Measurements from ENCODE around the gene ZNF276. TPM values are rescaled to one million over a fixed set of nuclear protein-coding genes. Genes with fewer than 3 reads are reported as not detected.

The ZNF276 gene
- total RNA-seq, 1 experiment from 2014 or later = 30.1 TPM

DNA sequence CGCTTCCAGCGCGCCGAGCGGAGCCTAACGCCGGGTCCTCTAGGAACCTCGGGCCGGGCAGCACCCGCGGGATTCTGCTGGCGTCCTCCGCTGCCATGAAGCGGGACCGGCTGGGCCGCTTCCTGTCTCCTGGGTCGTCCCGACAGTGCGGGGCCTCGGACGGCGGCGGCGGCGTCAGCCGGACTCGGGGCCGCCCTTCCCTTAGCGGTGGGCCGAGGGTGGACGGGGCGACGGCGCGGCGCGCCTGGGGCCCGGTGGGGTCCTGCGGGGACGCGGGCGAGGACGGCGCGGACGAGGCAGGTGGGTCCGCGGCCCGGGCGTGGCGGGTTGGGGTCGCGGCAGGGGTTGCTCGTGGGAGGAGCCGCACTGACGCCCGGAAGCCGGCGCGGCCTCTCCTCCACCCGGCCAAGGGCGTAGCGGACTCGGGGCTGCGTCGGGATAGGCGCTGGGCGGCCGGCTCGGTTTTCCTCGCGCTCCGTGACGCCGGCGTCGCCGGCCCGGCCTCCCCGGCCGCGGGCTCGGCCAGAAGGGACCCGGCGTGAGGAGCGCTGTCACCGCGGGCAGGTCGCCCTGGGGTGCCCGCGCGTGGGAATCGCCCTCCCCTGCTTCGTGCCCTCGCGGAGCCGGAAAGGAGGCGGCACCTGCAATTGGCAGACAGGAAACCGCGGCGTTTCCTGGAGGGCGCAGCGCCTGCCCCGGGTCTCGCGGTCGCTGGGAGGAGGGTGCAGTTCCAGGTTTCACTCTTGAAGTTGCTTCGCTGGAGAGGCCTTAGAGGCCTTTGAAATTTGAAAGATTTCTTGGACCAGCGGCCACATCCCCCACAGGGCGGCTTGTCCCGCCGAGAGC, 432 bp downstream of the ZNF276 start:
- Histone ChIP-seq H3K36me3 (ENCODE audit: low read depth, low read length) (no peaks in the 10 kb centered on the region), H3K4me3 (ENCODE audit: low read length) (peak overlapping the region; percentile 72), H3K27ac (ENCODE audit: low read length) (peak overlapping the region; percentile 64), H3K9me2 (replicated peaks; ENCODE audit: low read length) (no peaks in the 10 kb centered on the region), H3K9ac (ENCODE audit: low read length) (peak overlapping the region; percentile 80), H3K4me2 (ENCODE audit: low read length) (peak overlapping the region; percentile 89), H3K4me1 (ENCODE audit: insufficient read depth, low read length) (peaks cover 26% of the 10 kb centered on the region), H2AFZ (ENCODE audit: low read length) (peak overlapping the region; percentile 12; the same call in 1 of the 2 replicates), H3K79me2 (ENCODE audit: low read length) (peaks cover 26% of the 10 kb centered on the region), H4K20me1 (ENCODE audit: low read length) (peaks cover 15% of the 10 kb centered on the region), H3F3A (ENCODE audit: low read length, unreplicated experiment) (no peaks in the 10 kb centered on the region), H3K27me3 (ENCODE audit: low read length) (no peaks in the 10 kb centered on the region), H3K9me3 (ENCODE audit: low read length) (no peaks in the 10 kb centered on the region)
- peak; percentile 44 for DNase-seq
- no TSS peak for BruUV-seq (replicated peaks)
- peak; percentile 21 for ATAC-seq
- ChIA-PET POLR2A (ENCODE audit: unreplicated experiment) (no interaction called here), CTCF (no interaction called here)
- intact Hi-C loops (cut with micrococcal nuclease) = no loop called here
- TF ChIP-seq EZH2phosphoT487 (IDR thresholded peaks at IDR 0.05; ENCODE audit: borderline replicate concordance, low read length) (no peak), CTCF (conservative IDR thresholded peaks at IDR 0.05; ENCODE audit: low read depth, low read length) (no peak), EZH2 (IDR thresholded peaks at IDR 0.05; ENCODE audit: low read length, unreplicated experiment) (no peak)

- ChIA-PET CTCF (interaction anchor here (0.5 kb wide), 1 partner anchor 114 kb away, joined by 3 read pairs; no protein-coding TSS in a partner anchor), POLR2A (ENCODE audit: unreplicated experiment) (no interaction called here)
- H3K36me3 ChIP-seq (ENCODE audit: low read depth, low read length) = no peaks in the 10 kb centered on the region
- peaks cover 15% of the 10 kb centered on the region for H4K20me1 ChIP-seq (ENCODE audit: low read length)
- intact Hi-C loops (cut with micrococcal nuclease) = no loop called here
- peak overlapping the region; percentile 72 for H3K4me3 ChIP-seq (ENCODE audit: low read length)
- ATAC-seq (peak; percentile 38), DNase-seq (peak; percentile 82)
- peak overlapping the region; percentile 80 for H3K9ac ChIP-seq (ENCODE audit: low read length)
- TF ChIP-seq EZH2phosphoT487 (IDR thresholded peaks at IDR 0.05; ENCODE audit: borderline replicate concordance, low read length) (no peak), CTCF (conservative IDR thresholded peaks at IDR 0.05; ENCODE audit: low read depth, low read length) (no peak), EZH2 (IDR thresholded peaks at IDR 0.05; ENCODE audit: low read length, unreplicated experiment) (no peak)
- peak overlapping the region; percentile 64 for H3K27ac ChIP-seq (ENCODE audit: low read length)
- H2AFZ ChIP-seq (ENCODE audit: low read length) = peak overlapping the region; percentile 12; the same call in 1 of the 2 replicates
- no peaks in the 10 kb centered on the region for H3K9me3 ChIP-seq (ENCODE audit: low read length)
- H3K9me2 ChIP-seq (replicated peaks; ENCODE audit: low read length) = no peaks in the 10 kb centered on the region
- TSS peak; percentile 32 for BruUV-seq (replicated peaks)
- H3K4me2 ChIP-seq (ENCODE audit: low read length) = peak overlapping the region; percentile 89
- peaks cover 26% of the 10 kb centered on the region for H3K79me2 ChIP-seq (ENCODE audit: low read length)
- no peaks in the 10 kb centered on the region for H3F3A ChIP-seq (ENCODE audit: low read length, unreplicated experiment)
- no peaks in the 10 kb centered on the region for H3K27me3 ChIP-seq (ENCODE audit: low read length)
- peaks cover 26% of the 10 kb centered on the region for H3K4me1 ChIP-seq (ENCODE audit: insufficient read depth, low read length)
These were observed 1.3 kb downstream of the ZNF276 start for GRCh38 chr16:89722392-89723278.

Measured in PC-3 (cell line).